ENCODE data around the gene FLT3LG.

- no peak for TF ChIP-seq CTCF (IDR thresholded peaks at IDR 0.05)
- TF ChIP-seq POLR2A (IDR thresholded peaks at IDR 0.05), result no peak
These were observed 48.0 kb upstream of the FLT3LG start for GRCh38 chr19:49425922-49426592.
